22Rv1 (cell line): ENCODE results near the gene RNF114.

Experiments
- H3K27ac ChIP-seq: fragments of 450-650 bp; 2 replicates; pipeline ENCODE4 v1.5.1; 2017
- CTCF ChIP-seq: fragments of 450-650 bp; IDR thresholded peaks from 2 replicates; pipeline ENCODE4 v1.5.1; 2017; ENCODE audit warnings: mild to moderate bottlenecking
- ZFX ChIP-seq: fragments of 450-650 bp; IDR thresholded peaks from 2 replicates; pipeline ENCODE4 v1.6.1; 2017; ENCODE audit warnings: antibody characterized with exemption, borderline replicate concordance

RNF114 gene

GRCh38 chr20:49979030-49979832, 43.0 kb downstream of the RNF114 start:
- H3K27ac ChIP-seq: no peak overlapping the region
- TF ChIP-seq ZFX: no peak
- TF ChIP-seq CTCF: peak; percentile 100

GRCh38 chr20:49980140-49981008, 44.2 kb downstream of the RNF114 start:
- TF ChIP-seq CTCF: no peak
- no peak for TF ChIP-seq ZFX

GRCh38 chr20:49981218-49982071, 45.2 kb downstream of the RNF114 start:
- TF ChIP-seq CTCF: no peak
- no peak for TF ChIP-seq ZFX
- H3K27ac ChIP-seq: no peak overlapping the region

More at GRCh38 chr20:49980140-49981008, 44.2 kb downstream of the RNF114 start:
- no peak overlapping the region for H3K27ac ChIP-seq

GRCh38 chr20:49982072-49982345, 45.8 kb downstream of the RNF114 start:
- no peak for TF ChIP-seq ZFX
- no peak for TF ChIP-seq CTCF
- H3K27ac ChIP-seq: 0 out of 2 replicates have a peak overlapping the region, but pooled peaks have one; percentile 18

- TF ChIP-seq CTCF (peak; percentile 87), ZFX (no peak)
- 0 out of 2 replicates have a peak within 1 kb of the TSS, but pooled peaks have one; percentile 18 for H3K27ac ChIP-seq
These were observed 46.3 kb downstream of the RNF114 start, which contains the start of gene SNAI1 for GRCh38 chr20:49982346-49983122. TSS of gene SNAI1 (plus strand) at chr20:49982980. CDS start at chr20:49983060, 80 bp downstream.

- no peak overlapping the region for H3K27ac ChIP-seq
- no peak for TF ChIP-seq CTCF
These were observed 47.1 kb downstream of the RNF114 start for GRCh38 chr20:49983123-49983847.
